DLD1 (cell line): ENCODE data around the gene PCDHGA9.
"Not testable (repeated sequence)": the region's sequence is repeated elsewhere in the genome, so short reads cannot be mapped to it uniquely, and the experiment has no call there.

ENCODE experiments used
- in situ Hi-C: cut with HindIII; loops from 2 replicates; pipeline ENCODE4 v1.10.0; 2017; ENCODE audit warnings: low sequenced_read_pairs

PCDHGA9 gene

DNA sequence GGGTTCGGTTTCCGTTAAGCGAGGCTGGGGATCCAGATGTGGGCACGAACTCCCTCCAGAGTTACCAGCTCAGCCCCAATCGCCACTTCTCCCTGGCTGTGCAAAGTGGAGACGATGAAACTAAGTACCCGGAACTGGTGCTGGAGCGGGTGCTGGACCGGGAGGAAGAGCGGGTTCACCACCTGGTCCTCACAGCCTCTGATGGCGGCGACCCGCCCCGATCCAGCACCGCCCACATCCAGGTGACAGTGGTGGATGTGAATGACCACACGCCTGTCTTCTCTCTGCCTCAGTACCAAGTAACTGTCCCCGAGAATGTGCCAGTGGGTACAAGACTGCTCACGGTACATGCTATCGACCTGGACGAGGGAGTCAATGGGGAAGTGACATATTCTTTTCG is 19.2 kb upstream of the PCDHGA9 start:
- in situ Hi-C loops: no loop called here

DNA sequence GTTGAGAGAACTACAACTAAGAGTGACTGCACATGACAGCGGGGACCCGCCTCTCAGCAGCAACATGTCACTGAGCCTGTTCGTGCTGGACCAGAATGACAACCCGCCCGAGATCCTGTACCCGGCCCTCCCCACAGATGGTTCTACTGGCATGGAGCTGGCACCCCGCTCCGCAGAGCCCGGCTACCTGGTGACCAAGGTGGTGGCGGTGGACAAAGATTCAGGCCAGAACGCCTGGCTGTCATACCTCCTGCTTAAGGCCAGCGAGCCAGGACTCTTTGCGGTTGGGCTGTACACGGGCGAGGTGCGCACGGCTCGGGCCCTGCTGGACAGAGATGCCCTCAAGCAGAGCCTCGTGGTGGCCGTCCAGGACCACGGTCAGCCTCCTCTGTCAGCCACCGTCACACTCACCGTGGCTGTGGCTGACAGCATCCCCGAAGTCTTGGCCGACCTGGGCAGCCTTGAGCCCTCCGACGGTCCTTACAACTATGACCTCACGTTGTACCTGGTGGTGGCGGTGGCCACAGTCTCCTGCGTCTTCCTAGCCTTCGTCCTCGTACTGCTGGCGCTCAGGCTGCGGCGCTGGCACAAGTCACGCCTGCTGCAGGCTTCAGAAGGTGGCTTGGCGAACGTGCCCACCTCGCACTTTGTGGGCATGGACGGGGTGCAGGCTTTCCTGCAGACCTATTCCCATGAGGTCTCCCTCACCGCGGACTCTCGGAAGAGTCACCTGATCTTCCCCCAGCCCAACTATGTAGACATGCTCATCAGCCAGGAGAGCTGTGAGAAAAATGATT is 17.9 kb upstream of the PCDHGA9 start:
- in situ Hi-C loops: no loop called here

DNA sequence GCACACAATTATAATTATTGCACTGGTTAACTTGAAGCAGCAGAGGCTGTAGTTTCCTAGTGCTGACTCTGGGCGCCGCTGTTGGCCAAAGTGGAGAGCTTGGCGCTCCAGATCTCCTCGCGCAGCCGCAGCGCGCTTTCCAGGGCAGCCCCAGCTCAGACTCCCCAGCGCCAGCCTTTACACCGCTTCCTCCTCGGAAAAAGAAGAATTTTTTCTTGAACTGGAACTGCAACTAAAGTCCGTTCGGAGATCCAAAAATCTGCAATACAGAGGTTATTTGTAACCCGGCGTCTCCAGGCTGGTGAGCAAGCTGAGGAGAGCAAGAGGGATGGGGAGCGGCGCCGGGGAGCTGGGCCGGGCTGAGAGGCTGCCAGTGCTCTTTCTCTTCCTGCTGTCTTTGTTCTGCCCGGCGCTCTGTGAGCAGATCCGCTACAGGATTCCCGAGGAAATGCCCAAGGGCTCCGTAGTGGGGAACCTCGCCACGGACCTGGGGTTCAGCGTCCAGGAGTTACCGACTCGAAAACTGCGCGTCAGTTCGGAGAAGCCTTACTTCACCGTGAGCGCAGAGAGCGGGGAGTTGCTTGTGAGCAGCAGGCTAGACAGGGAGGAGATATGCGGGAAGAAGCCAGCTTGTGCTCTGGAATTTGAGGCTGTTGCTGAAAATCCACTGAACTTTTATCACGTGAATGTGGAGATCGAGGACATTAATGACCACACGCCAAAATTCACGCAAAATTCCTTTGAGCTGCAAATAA is 14.8 kb upstream of the PCDHGA9 start, which contains the start of gene PCDHGB4:
PCDHGB4 (plus strand) TSS at position 142 of the 755 bp plus-strand sequence; CDS start at position 329, 187 bp downstream.
- in situ Hi-C loops: not testable (repeated sequence)

DNA sequence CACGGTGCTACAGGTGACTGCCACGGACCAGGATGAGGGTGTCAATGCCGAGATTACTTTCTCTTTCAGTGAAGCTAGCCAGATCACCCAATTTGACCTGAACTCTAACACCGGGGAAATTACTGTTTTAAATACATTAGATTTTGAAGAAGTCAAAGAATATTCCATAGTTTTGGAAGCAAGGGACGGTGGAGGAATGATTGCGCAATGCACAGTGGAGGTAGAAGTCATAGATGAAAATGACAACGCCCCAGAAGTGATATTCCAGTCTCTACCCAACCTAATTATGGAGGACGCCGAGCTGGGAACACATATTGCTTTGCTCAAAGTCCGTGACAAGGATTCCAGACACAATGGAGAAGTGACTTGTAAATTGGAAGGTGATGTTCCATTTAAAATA is 13.9 kb upstream of the PCDHGA9 start:
- in situ Hi-C loops: no loop called here

DNA sequence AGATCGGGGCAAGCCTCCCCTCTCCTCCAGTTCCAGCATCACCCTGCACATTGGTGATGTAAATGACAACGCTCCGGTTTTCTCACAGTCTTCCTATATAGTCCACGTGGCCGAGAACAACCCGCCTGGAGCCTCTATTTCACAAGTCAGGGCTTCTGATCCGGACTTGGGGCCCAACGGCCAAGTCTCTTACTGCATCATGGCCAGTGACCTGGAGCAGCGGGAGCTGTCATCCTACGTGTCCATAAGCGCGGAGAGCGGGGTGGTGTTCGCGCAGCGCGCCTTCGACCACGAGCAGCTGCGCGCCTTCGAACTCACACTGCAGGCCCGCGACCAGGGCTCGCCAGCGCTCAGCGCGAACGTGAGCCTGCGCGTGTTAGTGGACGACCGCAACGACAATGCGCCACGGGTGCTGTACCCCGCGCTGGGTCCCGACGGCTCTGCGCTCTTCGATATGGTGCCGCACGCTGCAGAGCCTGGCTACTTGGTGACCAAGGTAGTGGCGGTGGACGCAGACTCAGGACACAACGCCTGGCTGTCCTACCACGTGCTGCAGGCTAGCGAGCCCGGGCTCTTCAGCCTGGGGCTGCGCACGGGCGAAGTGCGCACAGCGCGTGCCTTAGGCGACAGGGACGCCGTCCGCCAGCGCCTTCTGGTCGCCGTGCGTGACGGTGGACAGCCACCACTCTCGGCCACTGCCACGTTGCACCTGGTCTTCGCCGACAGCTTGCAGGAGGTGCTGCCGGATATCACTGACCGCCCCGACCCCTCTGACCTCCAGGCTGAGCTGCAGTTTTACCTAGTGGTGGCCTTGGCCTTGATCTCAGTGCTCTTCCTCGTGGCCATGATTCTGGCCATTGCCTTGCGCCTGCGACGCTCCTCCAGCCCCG is 13.2 kb upstream of the PCDHGA9 start:
- in situ Hi-C loops: no loop called here

DNA sequence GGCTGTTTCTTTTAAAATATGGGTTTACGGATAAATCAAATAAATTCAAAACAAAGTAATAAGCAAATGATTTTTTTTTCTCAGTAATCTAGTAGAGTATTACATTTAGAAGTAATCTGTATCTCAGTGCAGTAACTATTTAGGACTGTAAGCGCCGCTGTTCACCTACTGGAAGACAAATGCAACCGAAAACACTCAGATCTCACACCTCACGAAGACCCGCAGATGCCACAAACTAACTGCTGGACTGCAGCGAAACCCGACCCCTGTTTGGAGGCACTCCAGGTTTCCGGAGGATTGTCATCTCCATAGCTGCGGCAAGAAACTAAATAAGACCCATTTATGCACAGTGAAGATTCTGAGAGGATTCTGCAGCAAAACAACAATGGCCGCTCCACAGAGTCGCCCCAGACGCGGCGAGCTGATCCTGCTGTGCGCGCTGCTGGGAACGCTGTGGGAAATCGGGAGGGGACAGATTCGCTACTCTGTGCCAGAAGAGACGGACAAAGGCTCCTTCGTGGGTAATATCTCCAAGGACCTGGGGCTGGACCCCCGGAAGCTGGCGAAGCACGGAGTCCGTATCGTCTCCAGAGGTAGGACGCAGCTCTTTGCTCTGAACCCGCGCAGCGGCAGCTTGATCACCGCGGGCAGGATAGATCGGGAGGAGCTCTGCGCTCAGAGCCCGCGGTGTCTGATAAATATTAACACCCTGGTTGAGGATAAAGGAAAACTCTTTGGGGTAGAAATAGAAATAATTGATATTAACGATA is 10.0 kb upstream of the PCDHGA9 start, which contains the start of gene PCDHGA8:
PCDHGA8 (plus strand) TSS at position 205 of the 770 bp plus-strand sequence; CDS start at position 386, 181 bp downstream.
- in situ Hi-C loops: no loop called here

DNA sequence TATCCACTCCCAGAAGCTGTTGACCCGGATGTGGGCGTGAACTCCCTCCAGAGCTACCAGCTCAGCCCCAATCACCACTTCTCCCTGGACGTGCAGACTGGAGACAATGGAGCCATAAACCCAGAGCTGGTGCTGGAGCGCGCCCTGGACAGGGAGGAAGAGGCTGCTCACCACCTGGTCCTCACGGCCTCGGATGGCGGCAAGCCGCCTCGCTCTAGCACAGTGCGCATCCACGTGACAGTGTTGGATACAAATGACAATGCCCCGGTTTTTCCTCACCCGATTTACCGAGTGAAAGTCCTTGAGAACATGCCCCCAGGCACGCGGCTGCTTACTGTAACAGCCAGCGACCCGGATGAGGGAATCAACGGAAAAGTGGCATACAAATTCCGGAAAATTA is 9.3 kb upstream of the PCDHGA9 start:
- in situ Hi-C loops: no loop called here

DNA sequence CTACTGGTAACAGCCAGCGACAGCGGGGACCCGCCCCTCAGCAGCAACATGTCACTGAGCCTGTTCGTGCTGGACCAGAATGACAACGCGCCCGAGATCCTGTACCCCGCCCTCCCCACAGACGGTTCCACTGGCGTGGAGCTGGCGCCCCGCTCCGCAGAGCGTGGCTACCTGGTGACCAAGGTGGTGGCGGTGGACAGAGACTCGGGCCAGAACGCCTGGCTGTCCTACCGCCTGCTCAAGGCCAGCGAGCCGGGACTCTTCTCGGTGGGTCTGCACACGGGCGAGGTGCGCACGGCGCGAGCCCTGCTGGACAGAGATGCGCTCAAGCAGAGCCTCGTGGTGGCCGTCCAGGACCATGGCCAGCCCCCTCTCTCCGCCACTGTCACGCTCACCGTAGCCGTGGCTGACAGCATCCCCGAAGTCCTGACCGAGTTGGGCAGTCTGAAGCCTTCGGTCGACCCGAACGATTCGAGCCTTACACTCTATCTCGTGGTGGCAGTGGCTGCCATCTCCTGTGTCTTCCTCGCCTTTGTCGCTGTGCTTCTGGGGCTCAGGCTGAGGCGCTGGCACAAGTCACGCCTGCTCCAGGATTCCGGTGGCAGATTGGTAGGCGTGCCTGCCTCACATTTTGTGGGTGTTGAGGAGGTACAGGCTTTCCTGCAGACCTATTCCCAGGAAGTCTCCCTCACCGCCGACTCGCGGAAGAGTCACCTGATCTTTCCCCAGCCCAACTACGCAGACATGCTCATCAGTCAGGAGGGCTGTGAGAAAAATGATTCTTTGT is 8.0 kb upstream of the PCDHGA9 start:
- in situ Hi-C loops: not testable (repeated sequence)

DNA sequence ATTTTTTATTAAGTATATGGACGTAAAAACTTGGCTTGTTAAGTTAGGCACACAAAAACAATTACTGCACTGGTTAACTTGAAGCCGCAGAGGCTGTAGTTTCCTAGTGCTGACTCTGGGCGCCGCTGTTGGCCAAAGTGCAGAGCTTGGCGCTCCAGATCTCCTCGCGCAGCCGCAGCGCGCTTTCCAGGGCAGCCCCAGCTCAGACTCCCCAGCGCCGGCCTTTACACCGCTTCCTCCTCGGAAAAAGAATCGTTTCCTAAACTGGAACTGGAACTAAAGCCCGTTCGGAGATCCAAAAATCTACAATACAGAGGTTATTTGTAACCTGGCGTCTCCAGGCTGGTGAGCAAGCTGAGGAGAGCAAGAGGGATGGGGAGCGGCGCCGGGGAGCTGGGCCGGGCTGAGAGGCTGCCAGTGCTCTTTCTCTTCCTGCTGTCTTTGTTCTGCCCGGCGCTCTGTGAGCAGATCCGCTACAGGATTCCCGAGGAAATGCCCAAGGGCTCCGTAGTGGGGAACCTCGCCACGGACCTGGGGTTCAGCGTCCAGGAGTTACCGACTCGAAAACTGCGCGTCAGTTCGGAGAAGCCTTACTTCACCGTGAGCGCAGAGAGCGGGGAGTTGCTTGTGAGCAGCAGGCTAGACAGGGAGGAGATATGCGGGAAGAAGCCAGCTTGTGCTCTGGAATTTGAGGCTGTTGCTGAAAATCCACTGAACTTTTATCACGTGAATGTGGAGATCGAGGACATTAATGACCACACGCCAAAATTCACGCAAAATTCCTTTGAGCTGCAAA is 4.6 kb upstream of the PCDHGA9 start, which contains the start of gene PCDHGB5:
PCDHGB5 (plus strand) TSS at position 192 of the 796 bp plus-strand sequence; CDS start at position 373, 181 bp downstream.
- in situ Hi-C loops: not testable (repeated sequence)

DNA sequence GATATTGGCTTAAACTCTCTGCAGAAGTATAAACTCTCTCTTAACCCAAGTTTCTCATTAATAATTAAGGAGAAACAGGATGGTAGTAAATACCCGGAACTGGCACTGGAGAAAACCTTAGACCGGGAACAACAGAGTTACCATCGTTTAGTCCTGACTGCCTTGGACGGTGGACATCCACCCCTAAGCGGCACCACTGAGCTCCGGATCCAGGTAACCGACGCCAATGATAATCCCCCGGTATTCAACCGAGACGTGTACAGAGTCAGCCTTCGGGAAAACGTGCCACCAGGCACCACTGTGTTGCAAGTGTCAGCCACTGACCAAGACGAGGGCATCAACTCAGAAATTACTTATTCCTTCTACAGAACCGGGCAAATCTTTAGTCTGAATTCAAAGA is 4.0 kb upstream of the PCDHGA9 start:
- in situ Hi-C loops: no loop called here

DNA sequence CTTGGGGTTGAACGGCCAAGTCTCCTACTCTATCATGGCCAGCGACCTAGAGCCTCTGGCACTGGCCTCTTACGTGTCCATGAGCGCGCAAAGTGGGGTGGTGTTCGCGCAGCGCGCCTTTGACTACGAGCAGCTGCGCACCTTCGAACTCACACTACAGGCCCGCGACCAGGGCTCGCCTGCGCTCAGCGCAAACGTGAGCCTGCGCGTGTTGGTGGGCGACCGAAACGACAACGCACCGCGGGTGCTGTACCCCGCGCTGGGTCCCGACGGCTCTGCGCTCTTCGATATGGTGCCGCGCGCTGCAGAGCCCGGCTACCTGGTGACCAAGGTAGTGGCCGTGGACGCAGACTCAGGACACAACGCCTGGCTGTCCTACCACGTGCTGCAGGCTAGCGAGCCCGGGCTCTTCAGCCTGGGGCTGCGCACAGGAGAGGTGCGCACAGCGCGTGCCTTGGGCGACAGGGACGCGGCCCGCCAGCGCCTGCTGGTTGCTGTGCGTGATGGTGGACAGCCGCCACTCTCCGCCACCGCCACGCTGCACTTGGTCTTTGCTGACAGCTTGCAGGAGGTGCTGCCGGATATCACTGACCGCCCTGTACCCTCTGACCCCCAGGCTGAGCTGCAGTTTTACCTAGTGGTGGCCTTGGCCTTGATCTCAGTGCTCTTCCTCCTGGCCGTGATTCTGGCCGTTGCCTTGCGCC is 2.9 kb upstream of the PCDHGA9 start:
- in situ Hi-C loops: no loop called here

DNA sequence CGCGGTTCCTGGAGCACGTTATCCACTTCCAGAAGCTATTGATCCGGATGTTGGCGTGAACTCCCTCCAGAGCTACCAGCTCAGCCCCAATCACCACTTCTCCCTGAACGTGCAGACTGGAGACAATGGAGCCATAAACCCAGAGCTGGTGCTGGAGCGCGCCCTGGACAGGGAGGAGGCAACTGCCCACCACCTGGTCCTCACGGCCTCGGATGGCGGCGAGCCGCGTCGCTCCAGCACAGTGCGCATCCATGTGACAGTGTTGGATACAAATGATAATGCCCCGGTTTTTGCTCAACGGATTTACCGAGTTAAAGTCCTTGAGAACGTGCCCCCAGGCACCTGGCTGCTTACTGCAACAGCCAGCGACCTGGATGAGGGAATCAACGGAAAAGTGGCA is 809 bp downstream of the PCDHGA9 start:
- in situ Hi-C loops: no loop called here

DNA sequence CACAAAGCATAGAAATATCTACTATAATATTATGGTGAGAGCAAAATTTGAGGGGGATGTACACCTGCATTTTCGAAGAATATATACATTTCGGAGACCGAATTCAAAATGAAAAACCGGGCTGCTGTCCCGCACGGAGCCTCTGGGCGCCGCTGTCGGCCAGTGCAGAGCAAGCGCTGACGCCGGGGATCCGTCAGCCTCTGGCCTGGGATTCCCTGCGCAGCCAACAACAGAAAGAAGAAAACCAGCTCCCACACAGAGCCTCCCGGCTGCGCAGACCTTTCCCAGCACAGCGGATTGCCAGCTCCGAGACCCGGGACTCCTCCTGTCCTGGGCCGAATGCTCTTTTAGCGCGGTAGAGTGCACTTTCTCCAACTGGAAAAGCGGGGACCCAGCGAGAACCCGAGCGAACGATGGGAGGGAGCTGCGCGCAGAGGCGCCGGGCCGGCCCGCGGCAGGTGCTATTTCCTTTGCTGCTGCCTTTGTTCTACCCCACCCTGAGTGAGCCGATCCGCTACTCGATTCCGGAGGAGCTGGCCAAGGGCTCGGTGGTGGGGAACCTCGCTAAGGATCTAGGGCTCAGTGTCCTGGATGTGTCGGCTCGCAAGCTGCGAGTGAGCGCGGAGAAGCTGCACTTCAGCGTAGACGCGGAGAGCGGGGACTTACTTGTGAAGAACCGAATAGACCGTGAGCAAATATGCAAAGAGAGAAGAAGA is 5.4 kb downstream of the PCDHGA9 start, which contains the start of gene PCDHGB6:
PCDHGB6 (plus strand) TSS at position 232 of the 716 bp plus-strand sequence; CDS start at position 414, 182 bp downstream.
- in situ Hi-C loops: not testable (repeated sequence)

DNA sequence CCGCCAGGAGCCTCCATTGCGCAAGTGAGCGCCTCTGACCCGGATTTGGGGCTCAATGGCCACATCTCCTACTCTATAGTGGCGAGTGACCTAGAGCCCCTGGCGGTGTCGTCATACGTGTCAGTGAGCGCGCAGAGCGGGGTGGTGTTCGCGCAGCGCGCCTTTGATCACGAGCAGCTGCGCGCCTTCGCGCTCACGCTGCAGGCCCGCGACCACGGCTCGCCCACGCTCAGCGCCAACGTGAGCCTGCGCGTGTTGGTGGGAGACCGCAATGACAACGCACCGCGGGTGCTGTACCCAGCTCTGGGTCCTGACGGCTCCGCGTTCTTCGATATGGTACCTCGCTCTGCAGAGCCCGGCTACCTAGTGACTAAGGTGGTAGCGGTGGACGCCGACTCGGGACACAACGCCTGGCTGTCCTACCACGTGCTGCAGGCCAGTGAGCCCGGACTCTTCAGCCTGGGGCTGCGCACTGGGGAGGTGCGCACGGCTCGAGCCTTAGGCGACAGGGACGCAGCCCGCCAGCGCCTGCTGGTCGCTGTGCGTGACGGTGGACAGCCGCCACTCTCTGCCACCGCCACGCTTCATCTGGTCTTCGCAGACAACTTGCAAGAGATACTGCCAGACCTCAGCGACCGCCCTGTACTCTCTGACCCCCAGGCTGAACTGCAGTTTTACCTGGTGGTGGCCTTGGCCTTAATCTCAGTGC is 7.2 kb downstream of the PCDHGA9 start:
- in situ Hi-C loops: no loop called here

DNA sequence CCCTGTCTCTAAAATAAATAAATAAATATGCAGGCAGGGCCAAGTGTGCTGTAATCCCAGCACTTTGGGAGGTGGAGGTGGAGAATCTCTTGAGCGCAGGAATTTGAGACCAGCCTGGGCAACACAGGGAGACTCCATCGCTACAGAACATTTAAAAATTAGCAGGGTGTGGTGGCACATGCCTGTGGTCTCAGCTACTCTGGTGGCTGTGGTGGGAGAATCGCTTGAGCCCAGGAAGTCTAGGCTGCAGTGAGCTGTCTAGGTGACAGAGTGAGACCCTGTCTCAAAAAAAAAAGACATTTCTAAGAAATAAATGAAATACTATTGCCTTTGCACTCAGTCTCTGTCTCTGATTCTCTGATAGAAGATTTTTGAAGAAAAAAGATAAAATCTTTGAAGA is 9.0 kb downstream of the PCDHGA9 start:
- in situ Hi-C loops: no loop called here

DNA sequence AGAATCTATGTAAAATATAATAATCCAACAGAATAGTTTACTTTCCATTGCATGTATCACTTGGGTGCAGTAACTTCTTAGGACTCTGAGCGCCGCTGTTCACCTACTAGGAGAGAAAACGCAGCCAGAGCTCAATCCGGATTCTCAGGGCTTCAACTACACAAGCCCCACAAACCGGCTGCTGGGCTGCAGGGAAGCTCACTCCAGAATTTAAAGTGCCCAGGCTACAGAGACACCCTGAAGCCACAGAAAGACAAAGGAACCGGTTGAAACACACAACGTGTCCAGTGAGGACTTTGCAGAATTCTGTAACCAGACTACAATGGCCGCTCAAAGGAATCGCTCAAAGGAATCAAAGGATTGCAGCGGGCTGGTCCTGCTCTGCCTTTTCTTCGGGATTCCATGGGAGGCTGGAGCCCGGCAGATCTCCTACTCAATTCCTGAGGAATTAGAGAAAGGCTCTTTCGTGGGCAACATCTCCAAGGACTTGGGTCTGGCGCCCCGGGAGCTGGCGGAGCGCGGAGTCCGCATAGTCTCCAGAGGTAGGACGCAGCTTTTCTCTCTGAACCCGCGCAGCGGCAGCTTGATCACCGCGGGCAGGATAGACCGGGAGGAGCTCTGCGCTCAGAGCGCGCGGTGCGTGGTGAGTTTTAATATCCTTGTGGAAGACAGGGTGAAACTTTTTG is 10.4 kb downstream of the PCDHGA9 start, which contains the start of gene PCDHGA10:
PCDHGA10 (plus strand) TSS at position 134 of the 686 bp plus-strand sequence; CDS start at position 323, 189 bp downstream.
- in situ Hi-C loops: no loop called here
